Activated T-helper 1 cell treated with anti-CD3 and anti-CD28 coated beads, Interleukin-12 subunit alpha, Interleukin-12 subunit beta, Interleukin-2, Interleukin-4 antibody, amounts not matched to agents 30 ng/mL and 10 ng/mL and 1 ng/mL, durations not matched to agents 14 hours and 24 hours and 36 hours (primary cell): ENCODE measurements around the gene SLC9B1. TPM values are rescaled to one million over a fixed set of nuclear protein-coding genes. Genes with fewer than 3 reads are reported as not detected.
"Not testable (repeated sequence)": the region's sequence is repeated elsewhere in the genome, so short reads cannot be mapped to it uniquely, and the experiment has no call there.

Source experiments
- DNase-seq: peaks from one replicate; pipeline ENCODE4 v3.0.0; 2021; ENCODE audit warnings: low spot score
- H3K27ac Mint-ChIP-seq: one replicate; pipeline ENCODE4 v1.8.0; 2021; ENCODE audit warnings: mild to moderate bottlenecking, mixed read lengths
- H3K27me3 Mint-ChIP-seq: one replicate; pipeline ENCODE4 v1.8.0; 2022; ENCODE audit warnings: mild to moderate bottlenecking, moderate library complexity, mixed read lengths; ENCODE audit not compliant: insufficient read depth
- H3K36me3 Mint-ChIP-seq: one replicate; pipeline ENCODE4 v1.8.0; 2021; ENCODE audit warnings: low read depth, mixed read lengths
- H3K4me1 Mint-ChIP-seq: one replicate; pipeline ENCODE4 v1.8.0; 2021; ENCODE audit warnings: low read depth, mixed read lengths
- H3K4me3 Mint-ChIP-seq: one replicate; pipeline ENCODE4 v1.8.0; 2021; ENCODE audit warnings: mild to moderate bottlenecking, moderate library complexity, mixed read lengths
- H3K9me3 Mint-ChIP-seq: one replicate; pipeline ENCODE4 v1.8.0; 2021; ENCODE audit warnings: mixed read lengths
- intact Hi-C: fragments of 100-400 bp; cut with micrococcal nuclease; formaldehyde crosslinking; loops from one replicate; pipeline ENCODE4 v1.15.1; 2024
- total RNA-seq: library from RNA; stranded (reverse); gene quantifications from 2 replicates; pipeline ENCODE4 v1.2.3, GENCODE V29; 2022

Gene SLC9B1
- total RNA-seq, 1 donor from 2014 or later = 0.52 TPM

DNA sequence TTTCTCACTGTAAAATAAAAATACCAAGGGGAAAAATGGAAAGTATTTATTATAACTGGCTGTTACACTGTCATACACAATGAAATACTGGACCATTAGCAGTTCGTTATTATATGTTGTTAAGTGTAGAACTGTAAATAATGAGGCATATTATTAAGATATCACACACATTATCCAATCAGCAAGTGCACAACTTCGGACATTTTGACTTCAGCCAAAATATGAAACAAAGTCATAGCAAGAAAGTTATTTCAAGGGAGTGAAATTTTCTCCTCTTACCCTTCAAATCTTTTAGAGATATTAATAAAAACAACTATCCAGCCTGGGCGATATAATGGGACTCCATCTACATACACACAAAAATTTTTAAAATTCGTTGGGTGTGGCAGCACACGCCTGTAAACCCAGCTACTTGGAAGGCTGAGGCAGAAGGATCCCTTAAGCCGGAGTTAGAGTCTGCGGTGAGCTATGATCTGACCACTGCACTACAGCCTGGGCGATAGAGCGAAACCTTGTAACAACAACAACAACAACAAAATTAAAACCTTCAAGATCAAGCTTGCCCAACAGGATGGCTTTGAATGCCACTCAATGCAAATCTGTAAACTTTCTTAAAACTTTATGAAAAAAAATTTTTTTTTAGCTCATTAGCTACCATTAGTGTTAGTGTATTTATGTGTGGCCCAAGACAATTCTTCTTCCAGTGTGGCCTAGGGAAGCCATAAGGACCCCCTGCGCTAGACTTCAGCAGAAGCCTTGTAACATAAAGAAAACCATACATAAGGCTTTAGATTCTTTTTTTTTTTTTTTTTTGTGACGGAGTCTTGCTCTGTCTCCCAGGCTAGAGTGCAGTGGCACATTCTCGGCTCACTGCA lies 152.0 kb downstream of the SLC9B1 start:
- H3K27me3 Mint-ChIP-seq = no peaks in the 10 kb centered on the region
- intact Hi-C loops = loop anchor here (1.0 to 5.0 kb wide), 7 partner anchors 106 to 1520 kb away; partner anchors contain the start of genes BDH2, CENPE, PPP3CA and SLC9B2
- peaks cover 3% of the 10 kb centered on the region for H3K9me3 Mint-ChIP-seq
- peak overlapping the region; percentile 99 for H3K27ac Mint-ChIP-seq
- H3K4me3 Mint-ChIP-seq = peak overlapping the region; percentile 92
- peaks cover 19% of the 10 kb centered on the region for H3K36me3 Mint-ChIP-seq
- H3K4me1 Mint-ChIP-seq = peaks cover 66% of the 10 kb centered on the region
- no peak for DNase-seq

DNA sequence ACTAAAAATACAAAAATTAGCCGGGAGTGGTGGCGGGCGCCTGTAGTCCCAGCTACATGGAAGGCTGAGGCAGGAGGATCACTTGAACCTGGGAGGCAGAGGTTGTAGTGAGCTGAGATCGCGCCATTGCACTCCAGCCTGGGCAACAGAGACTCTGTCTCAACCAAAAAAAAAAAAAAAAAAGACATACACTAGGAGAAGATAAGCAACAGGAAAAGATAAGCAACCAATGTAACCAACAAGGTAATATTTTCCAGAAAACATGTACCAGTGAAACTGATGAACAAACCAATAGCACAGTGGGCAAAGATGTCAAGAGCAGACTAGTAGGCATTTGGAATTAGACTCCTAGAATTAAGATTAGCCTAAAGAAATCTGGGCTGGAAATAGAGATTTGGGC lies 154.2 kb downstream of the SLC9B1 start:
- intact Hi-C loops = loop anchor here (5.0 kb wide), 2 partner anchors 332 to 1518 kb away; partner anchors contain the start of genes CENPE and PPP3CA
- not testable (repeated sequence) for DNase-seq
- peaks cover 20% of the 10 kb centered on the region for H3K9me3 Mint-ChIP-seq

DNA sequence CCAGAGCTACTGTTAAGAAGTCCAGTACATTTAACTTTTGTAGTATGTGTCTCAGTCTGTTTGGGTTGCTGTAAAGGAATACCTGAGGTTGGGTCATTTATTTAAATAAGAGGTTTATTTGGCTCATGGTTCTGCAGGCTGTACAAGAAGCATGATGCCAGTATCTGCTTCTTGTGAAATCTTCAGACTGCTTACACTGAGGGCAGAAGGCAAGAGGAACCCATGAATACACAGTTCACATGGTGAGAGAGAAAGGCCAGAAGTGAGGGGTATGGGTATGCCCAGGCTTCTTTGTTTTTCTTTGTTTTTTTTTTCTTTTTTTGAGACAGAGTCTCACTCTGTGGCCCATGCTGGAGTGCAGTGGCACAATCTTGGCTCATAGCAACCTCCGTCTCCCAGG lies 156.8 kb downstream of the SLC9B1 start:
- H3K36me3 Mint-ChIP-seq = peaks cover 43% of the 10 kb centered on the region
- H3K4me1 Mint-ChIP-seq = peaks cover 39% of the 10 kb centered on the region
- H3K27ac Mint-ChIP-seq = no peak overlapping the region
- H3K9me3 Mint-ChIP-seq = peaks cover 36% of the 10 kb centered on the region
- no peak overlapping the region for H3K4me3 Mint-ChIP-seq
- no peak for DNase-seq
- H3K27me3 Mint-ChIP-seq = no peaks in the 10 kb centered on the region
- intact Hi-C loops = no loop called here

More for the DNA sequence above, 154.2 kb downstream of the SLC9B1 start:
- Mint-ChIP-seq H3K4me1 (peaks cover 51% of the 10 kb centered on the region), H3K27ac (peak overlapping the region; percentile 79), H3K4me3 (peak overlapping the region; percentile 35), H3K36me3 (peaks cover 27% of the 10 kb centered on the region)
- H3K27me3 Mint-ChIP-seq = not testable (repeated sequence)

DNA sequence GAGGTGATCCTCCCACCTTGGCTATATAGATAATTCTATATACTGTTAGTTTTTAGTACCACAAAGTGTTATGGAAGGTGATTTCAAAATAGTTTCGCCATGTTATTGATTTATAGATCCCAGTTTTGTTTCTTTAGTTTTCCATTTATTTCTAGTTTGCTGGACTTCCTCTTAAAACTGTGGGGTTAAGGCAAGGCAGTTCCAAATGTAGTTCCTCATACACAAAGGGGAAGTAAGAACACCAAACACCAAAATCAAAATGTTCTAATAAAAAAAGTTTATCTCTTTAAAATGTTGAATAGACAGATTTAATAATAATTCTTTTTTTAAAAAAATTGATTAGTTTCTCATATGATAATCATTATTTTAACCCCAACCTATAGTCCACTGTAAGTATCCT lies 157.5 kb downstream of the SLC9B1 start:
- Mint-ChIP-seq H3K9me3 (peaks cover 36% of the 10 kb centered on the region), H3K4me3 (no peak overlapping the region), H3K36me3 (peaks cover 43% of the 10 kb centered on the region), H3K4me1 (peaks cover 33% of the 10 kb centered on the region), H3K27ac (no peak overlapping the region), H3K27me3 (no peaks in the 10 kb centered on the region)
- intact Hi-C loops = no loop called here
- no peak for DNase-seq

DNA sequence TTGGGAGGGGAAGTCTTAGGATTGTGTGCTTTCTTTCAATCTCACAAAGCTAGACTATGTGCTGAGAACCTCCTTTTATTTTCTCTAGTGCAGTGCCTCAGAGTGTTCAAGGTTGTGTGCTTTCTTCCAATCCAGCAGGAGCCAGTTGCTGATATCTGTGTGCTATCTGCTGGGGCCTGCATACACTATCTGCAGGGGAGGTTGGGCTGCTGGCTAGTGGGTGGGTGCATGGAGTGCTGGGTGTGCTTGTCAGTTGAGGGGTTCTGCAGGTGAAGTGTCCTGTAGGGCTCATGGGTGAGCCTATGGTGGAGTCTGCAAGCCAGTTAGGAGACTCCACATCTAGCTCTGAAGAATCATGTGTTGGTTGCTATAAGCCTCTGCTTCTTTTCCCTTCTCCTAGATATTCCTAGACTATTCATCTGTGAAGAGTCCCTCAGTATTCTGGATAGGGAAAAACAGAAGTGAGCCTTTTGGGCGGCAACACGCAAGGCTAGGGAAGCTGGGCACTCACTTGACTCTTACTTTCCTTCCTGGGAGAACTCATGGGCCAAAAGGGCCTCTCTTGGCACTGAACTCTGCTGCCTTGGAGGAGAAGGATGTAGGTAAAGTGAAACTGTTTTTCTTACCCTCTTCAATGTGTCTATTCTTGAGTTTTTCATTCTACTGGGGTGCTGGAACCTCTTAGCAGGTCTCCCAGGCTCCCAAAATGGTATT lies 158.7 kb downstream of the SLC9B1 start:
- DNase-seq = no peak
- Mint-ChIP-seq H3K36me3 (peaks cover 43% of the 10 kb centered on the region), H3K4me3 (no peak overlapping the region), H3K4me1 (peaks cover 20% of the 10 kb centered on the region), H3K27me3 (no peaks in the 10 kb centered on the region), H3K9me3 (peaks cover 36% of the 10 kb centered on the region), H3K27ac (no peak overlapping the region)
- intact Hi-C loops = no loop called here

DNA sequence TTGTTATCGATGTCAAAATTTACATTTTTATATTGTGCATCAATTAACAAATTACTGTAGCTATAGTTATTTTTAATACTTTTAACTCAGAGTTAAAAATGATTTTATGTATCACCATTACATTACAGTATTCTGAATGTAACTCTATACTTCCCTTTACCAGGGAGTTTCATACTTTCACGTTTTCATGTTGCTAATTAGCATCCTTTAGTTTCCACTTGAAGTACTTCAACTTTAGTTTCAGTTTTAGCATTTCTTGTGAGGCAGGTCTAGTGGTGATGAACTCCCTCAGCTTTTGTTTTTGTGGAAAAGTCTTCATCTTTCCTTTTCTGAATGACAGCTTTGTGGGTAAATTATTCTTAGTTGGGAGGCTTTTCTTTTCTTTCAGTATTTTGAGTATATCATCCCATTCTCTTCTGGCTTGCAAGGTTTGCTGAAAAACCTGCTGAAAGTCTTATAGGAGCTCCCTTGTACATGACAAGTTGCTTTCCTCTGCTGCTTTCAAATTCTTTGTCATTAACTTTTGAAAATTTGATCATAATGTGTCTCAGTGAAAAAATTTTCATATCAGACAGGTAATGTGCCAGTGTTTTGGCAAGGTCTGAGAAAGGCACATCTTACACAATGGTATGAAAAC lies 160.6 kb downstream of the SLC9B1 start:
- Mint-ChIP-seq H3K36me3 (peaks cover 36% of the 10 kb centered on the region), H3K4me3 (no peak overlapping the region), H3K27me3 (no peaks in the 10 kb centered on the region), H3K27ac (no peak overlapping the region), H3K4me1 (peaks cover 2% of the 10 kb centered on the region), H3K9me3 (peaks cover 36% of the 10 kb centered on the region)
- intact Hi-C loops = no loop called here
- DNase-seq = no peak

Other genes with a start within 250 kb of the SLC9B1 start
- gene UBE2D3, start 192.2 kb downstream of the SLC9B1 start, total RNA-seq = 480 and 507 TPM in 2 replicates
- gene CISD2, start 150.7 kb downstream of the SLC9B1 start, total RNA-seq = 41.2 and 50.7 TPM in 2 replicates
- 34.7 and 36.9 TPM in 2 replicates for gene SLC9B2, start 57.1 kb upstream of the SLC9B1 start, total RNA-seq
- gene BDH2, start 80.1 kb upstream of the SLC9B1 start, total RNA-seq = 9.1 and 11.0 TPM in 2 replicates
- gene CENPE, start 178.6 kb upstream of the SLC9B1 start, total RNA-seq = 18.7 and 22.6 TPM in 2 replicates